HepG2 (cell line): ENCODE measurements around the gene YY2. TPM values are rescaled to one million over a fixed set of nuclear protein-coding genes. Genes with fewer than 3 reads are reported as not detected.

Source experiments
- ARID3A ChIP-seq: IDR thresholded peaks from 2 replicates; pipeline ENCODE4 v1.6.1; 2012; ENCODE audit warnings: low read depth, low read length, improper control_type of control experiment
- ATF1 ChIP-seq: IDR thresholded peaks from 2 replicates; pipeline ENCODE4 v1.6.1; 2016; ENCODE audit warnings: mild to moderate bottlenecking, control low read depth
- ATF7-NPFF ChIP-seq: sonication (generic); formaldehyde crosslinking; IDR thresholded peaks from 2 replicates; pipeline ENCODE4 v1.8.1; 2023; ENCODE audit warnings: mild to moderate bottlenecking, low read depth, missing genetic modification reagents, moderate library complexity
- EEA1 ChIP-seq: sonication (generic); formaldehyde crosslinking; IDR thresholded peaks from 2 replicates; pipeline ENCODE4 v1.5.1; 2020; ENCODE audit warnings: mild to moderate bottlenecking, missing genetic modification reagents, borderline replicate concordance
- ELK4 ChIP-seq: sonication (generic); formaldehyde crosslinking; IDR thresholded peaks from 2 replicates; pipeline ENCODE4 v1.9.0; 2021; ENCODE audit warnings: missing genetic modification reagents, borderline replicate concordance
- GFI1 ChIP-seq: sonication (generic); formaldehyde crosslinking; IDR thresholded peaks from 2 replicates; pipeline ENCODE4 v1.5.0; 2020; ENCODE audit warnings: missing genetic modification reagents, mild to moderate bottlenecking, borderline replicate concordance
- GPBP1L1 ChIP-seq: sonication (generic); formaldehyde crosslinking; IDR thresholded peaks from 2 replicates; pipeline ENCODE4 v1.5.0; 2020; ENCODE audit warnings: mild to moderate bottlenecking, missing genetic modification reagents
- HMGA1 ChIP-seq: sonication (generic); formaldehyde crosslinking; conservative IDR thresholded peaks from 2 replicates; pipeline ENCODE4 v1.4.0; 2020; ENCODE audit warnings: missing genetic modification reagents
- HNF4G ChIP-seq, 2 experiments: sonication (generic) in 1 of 2; formaldehyde crosslinking in 1 of 2; IDR thresholded peaks; 2 replicates each; pipeline versions ENCODE4 v1.4.0 to v1.6.1; 2011 to 2020; ENCODE audit warnings: borderline replicate concordance in 2 of 2, low read depth in 2 of 2, mild to moderate bottlenecking in 2 of 2, low read length in 1 of 2, missing genetic modification reagents in 1 of 2, moderate library complexity in 1 of 2
- KAT7 ChIP-seq: IDR thresholded peaks from 2 replicates; pipeline ENCODE4 v1.6.1; 2018; ENCODE audit warnings: borderline replicate concordance, missing compliant biosample characterization
- NFE2L2 ChIP-seq: fragments of 150-350 bp; IDR thresholded peaks from 2 replicates; pipeline ENCODE4 v1.6.1; 2014; ENCODE audit warnings: low read length
- NR1H2 ChIP-seq: sonication (generic); formaldehyde crosslinking; IDR thresholded peaks from 2 replicates; pipeline ENCODE4 v1.8.1; 2022; ENCODE audit warnings: low read depth, missing genetic modification reagents, borderline replicate concordance
- NR2F1 ChIP-seq, 2 experiments: fragments of 450-650 bp in 1 of 2; formaldehyde crosslinking in 1 of 2; IDR thresholded peaks; 2 replicates each; pipeline versions ENCODE4 v1.5.0 to v1.6.1; 2016 to 2020; ENCODE audit warnings: mild to moderate bottlenecking in 1 of 2, missing compliant biosample characterization in 1 of 2, missing genetic modification reagents in 1 of 2, moderate library complexity in 1 of 2
- POLR2G ChIP-seq: fragments of 200-400 bp; formaldehyde crosslinking; IDR thresholded peaks from 2 replicates; pipeline ENCODE4 v1.6.1; 2018; ENCODE audit warnings: mild to moderate bottlenecking, low read depth, low read length, moderate library complexity
- RXRA ChIP-seq: sonication (generic); formaldehyde crosslinking; IDR thresholded peaks from 2 replicates; pipeline ENCODE4 v1.5.1; 2020; ENCODE audit warnings: missing genetic modification reagents
- SAFB2 ChIP-seq: sonication (generic); formaldehyde crosslinking; IDR thresholded peaks from 2 replicates; pipeline ENCODE4 v1.5.1; 2020; ENCODE audit warnings: missing genetic modification reagents, low read depth, mild to moderate bottlenecking, borderline replicate concordance
- SRSF1 ChIP-seq: fragments of 200-400 bp; formaldehyde crosslinking; optimal IDR thresholded peaks from 2 replicates; pipeline ENCODE3; 2017; ENCODE audit warnings: mild to moderate bottlenecking, low read depth, low read length, moderate library complexity
- SRY ChIP-seq: sonication (generic); formaldehyde crosslinking; IDR thresholded peaks from 2 replicates; pipeline ENCODE4 v1.8.0; 2022; ENCODE audit warnings: mild to moderate bottlenecking, missing genetic modification reagents
- TOE1 ChIP-seq: sonication (generic); formaldehyde crosslinking; IDR thresholded peaks from 2 replicates; pipeline ENCODE4 v1.4.0; 2020; ENCODE audit warnings: mild to moderate bottlenecking, missing genetic modification reagents
- ZNF234 ChIP-seq: sonication (generic); formaldehyde crosslinking; conservative IDR thresholded peaks from 2 replicates; pipeline ENCODE4 v1.5.1; 2020; ENCODE audit warnings: mild to moderate bottlenecking, missing genetic modification reagents
- ZNF891 ChIP-seq: sonication (generic); formaldehyde crosslinking; IDR thresholded peaks from 2 replicates; pipeline ENCODE4 v1.5.0; 2020; ENCODE audit warnings: mild to moderate bottlenecking, missing genetic modification reagents
- ZSCAN22 ChIP-seq: sonication (generic); formaldehyde crosslinking; IDR thresholded peaks from 2 replicates; pipeline ENCODE4 v1.4.0; 2020; ENCODE audit warnings: mild to moderate bottlenecking, missing genetic modification reagents
- polyA plus RNA-seq, 8 experiments: library from polyadenylated mRNA; depleted of rRNA in 3 of 8; stranded (reverse) in 7 of 8; unstranded in 1 of 8; fragments of >200 nt; fragmentation: Illumina TruSeq in 4 of 8; extraction: Trizol in 4 of 8; gene quantifications; 2 replicates each; pipeline versions ENCODE4 v1.2.1 to v1.2.3, GENCODE V29; 2011 to 2016; ENCODE audit warnings: low read depth in 4 of 8, missing spikeins in 1 of 8, mixed read lengths in 1 of 8; ENCODE audit not compliant: insufficient read depth in 1 of 8
- total RNA-seq, 5 experiments: library from RNA; depleted of rRNA; stranded (reverse); fragments of >200 nt; fragmentation: Illumina TruSeq; extraction: Trizol; gene quantifications; 2 replicates each; pipeline ENCODE4 v1.2.3, GENCODE V29; 2016; ENCODE audit warnings: low read depth in 1 of 5
- TF ChIP-seq, protein P1 (sequence below): sonication (generic); formaldehyde crosslinking; IDR thresholded peaks from 2 replicates; pipeline ENCODE4 v1.4.0; 2020; ENCODE audit warnings: mild to moderate bottlenecking, missing genetic modification reagents

Gene YY2
- total and polyA plus RNA-seq, 2 of the 13 experiments (the other 11 are each of a cell fraction or from before 2014, with no cell fraction given) = 0.34 to 0.44 TPM

DNA sequence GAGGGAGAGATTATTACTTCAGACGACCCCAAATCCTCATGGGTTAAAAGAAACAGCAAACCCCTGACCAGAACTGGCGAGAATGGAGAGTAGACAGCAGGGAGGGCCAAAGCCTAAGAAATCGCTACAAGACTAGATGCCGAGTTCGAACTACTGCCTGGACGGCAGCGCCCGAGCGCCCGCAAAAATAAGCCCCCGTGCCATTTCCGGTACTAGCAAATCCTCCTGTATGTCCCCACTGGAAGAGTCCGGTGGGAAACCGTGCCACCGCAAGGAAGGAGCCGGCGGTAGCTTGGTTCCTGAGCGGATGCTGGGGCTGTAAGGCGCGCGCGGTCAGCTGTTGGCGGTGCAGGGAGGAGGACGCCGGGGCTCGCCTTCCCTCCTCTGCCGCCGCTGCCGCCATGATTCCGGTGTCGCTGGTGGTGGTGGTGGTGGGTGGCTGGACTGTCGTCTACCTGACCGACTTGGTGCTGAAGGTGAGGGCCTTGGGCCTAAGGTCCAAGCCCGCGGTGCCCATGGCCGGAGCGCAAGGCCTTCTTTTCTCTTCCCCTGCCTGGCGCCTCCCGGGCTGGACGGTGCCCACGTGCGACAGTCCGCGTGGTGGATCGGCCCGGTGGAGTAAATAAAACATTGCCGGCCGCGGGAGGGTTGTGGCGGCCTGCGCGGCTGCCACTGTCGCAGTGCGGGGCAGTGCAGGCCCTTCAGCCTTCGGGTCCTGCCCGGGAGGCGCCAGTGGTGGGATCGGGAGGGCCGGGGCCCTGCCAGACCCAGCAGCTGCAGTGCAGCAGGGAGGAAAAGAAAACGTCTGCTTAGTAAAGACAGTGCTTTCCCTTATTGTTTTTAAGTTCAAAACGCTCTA is 16.2 kb upstream of the YY2 start, which contains the start of gene MBTPS2 (continued):
- TF ChIP-seq, protein P1, sequence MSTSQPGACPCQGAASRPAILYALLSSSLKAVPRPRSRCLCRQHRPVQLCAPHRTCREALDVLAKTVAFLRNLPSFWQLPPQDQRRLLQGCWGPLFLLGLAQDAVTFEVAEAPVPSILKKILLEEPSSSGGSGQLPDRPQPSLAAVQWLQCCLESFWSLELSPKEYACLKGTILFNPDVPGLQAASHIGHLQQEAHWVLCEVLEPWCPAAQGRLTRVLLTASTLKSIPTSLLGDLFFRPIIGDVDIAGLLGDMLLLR (CRISPR knock-in tag) = peak; percentile 65; the same call in 1 of the 2 replicates
- TF ChIP-seq ZNF891 (peak; percentile 69; the same call in 1 of the 2 replicates), NR2F1 (CRISPR knock-in tag; IDR thresholded peaks at IDR 0.05) (no peak), ATF1 (CRISPR knock-in tag) (no peak), EEA1 (CRISPR knock-in tag) (peak; percentile 58; the same call in 1 of the 2 replicates), HMGA1 (CRISPR knock-in tag) (no peak), NFE2L2 (no peak), ATF7-NPFF (CRISPR knock-in tag) (0 out of 2 replicates have a peak, but pooled peaks have one; percentile 74), GPBP1L1 (CRISPR knock-in tag) (no peak), GFI1 (CRISPR knock-in tag) (peak; percentile 71), ELK4 (no peak; the same call in 1 of the 2 replicates), ZNF234 (no peak), SRSF1 (peak; percentile 35), ARID3A (no peak), TOE1 (CRISPR knock-in tag) (no peak), ZSCAN22 (CRISPR knock-in tag) (no peak), NR1H2 (CRISPR knock-in tag) (no peak), RXRA (CRISPR knock-in tag) (no peak), SRY (CRISPR knock-in tag) (peak; percentile 76; the same call in 1 of the 2 replicates), POLR2G (peak; percentile 77), SAFB2 (CRISPR knock-in tag) (no peak), KAT7 (peak; percentile 81), HNF4G (IDR thresholded peaks at IDR 0.05; ENCODE audit: borderline replicate concordance, low read depth, low read length) (peak; percentile 34; the same call in 1 of the 2 replicates), HNF4G (CRISPR knock-in tag; IDR thresholded peaks at IDR 0.05; ENCODE audit: borderline replicate concordance, low read depth) (no peak)
